Measurements from ENCODE around the gene MTHFD1L.
"Not testable (repeated sequence)": the region's sequence is repeated elsewhere in the genome, so short reads cannot be mapped to it uniquely, and the experiment has no call there.

Gene MTHFD1L

GRCh38 chr6:151018911-151019782 lies 153.6 kb downstream of the MTHFD1L start:
- DNase-seq, result no peak

- no peak for DNase-seq
Measured at GRCh38 chr6:151021896-151022295, 156.4 kb downstream of the MTHFD1L start.

DNA sequence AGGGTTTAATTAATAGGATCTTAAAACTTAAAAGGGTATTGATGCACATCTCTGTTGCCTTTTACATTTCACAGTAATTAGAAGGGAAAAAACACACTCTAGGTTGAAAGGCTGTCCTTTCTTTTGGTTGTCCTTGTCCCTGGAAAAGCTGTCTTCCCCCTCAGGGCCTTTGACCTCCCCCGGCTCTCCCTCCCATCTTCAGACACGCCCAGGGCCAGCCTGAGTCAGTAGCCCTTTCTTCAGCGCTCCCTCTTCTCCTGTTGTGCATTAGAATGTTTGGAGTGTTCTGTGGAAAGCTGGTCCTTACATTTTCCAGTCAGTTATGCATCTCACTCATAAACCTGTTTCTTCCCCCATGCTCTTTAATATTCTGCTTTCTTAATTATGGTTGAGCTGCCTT lies 157.0 kb downstream of the MTHFD1L start:
- no peak for DNase-seq

GRCh38 chr6:151023342-151023741 lies 157.8 kb downstream of the MTHFD1L start:
- no peak for DNase-seq

DNA sequence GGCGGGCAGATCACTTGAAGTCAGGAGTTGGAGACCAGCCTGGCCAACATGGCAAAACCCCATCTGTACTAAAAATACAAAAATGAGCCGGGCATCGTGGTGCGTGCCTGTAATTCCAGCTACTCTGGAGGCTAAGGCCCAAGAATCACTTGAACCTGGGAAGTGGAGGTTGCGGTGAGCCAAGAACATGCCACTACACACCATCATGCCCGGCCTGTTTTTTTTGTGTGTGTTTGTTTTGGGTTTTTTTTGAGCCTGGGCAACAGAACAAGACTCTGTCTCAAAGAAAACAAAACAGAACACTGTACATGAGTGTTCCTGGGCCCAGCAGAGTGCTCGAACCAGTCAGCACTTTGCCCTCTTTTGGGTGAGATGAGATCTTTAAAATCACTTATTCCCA lies 159.1 kb downstream of the MTHFD1L start:
- no peak for DNase-seq

DNA sequence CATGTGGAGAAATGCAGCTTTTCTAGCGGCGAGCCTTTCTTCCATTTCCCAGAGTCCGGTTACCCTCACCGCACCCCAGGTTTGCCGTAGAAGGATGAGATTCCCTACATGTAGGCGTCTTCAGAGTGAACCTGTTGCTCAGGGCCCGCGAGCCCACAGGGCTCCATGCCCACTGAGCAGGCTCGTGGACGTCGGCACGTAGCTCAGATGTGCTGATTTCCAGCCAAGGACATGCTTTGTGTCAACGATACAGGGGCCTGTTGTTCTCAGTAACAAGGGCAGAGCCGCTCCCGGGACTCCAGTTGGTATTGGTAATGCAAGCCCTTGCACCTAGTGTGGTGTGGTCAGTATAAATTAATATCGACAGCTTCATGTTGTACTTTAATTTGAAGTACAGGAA lies 159.6 kb downstream of the MTHFD1L start:
- no peak for DNase-seq

GRCh38 chr6:151026041-151026663 lies 160.7 kb downstream of the MTHFD1L start:
- DNase-seq, result no peak

GRCh38 chr6:151027295-151027747 lies 161.8 kb downstream of the MTHFD1L start:
- no peak for DNase-seq

GRCh38 chr6:151027936-151028838 lies 162.7 kb downstream of the MTHFD1L start:
- no peak for DNase-seq

DNA sequence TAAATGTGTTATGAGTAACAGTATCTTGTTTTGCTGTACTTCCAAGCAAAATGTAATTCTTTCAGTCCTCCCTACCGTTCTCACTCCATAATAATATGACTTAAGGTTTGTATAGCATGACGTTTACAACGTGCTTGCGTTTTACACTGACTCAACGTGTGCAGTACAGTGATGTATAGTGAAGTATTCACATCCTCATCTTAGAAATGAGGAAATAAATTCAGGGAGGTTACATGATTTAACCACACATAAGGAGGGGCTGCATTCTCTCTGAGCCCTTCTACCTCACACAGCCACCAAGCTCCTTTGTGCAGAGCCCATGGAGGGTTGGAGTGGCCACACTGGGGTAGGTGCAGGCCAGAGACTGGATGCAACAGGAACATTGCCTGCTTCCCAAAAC lies 164.5 kb downstream of the MTHFD1L start:
- no peak for DNase-seq

DNA sequence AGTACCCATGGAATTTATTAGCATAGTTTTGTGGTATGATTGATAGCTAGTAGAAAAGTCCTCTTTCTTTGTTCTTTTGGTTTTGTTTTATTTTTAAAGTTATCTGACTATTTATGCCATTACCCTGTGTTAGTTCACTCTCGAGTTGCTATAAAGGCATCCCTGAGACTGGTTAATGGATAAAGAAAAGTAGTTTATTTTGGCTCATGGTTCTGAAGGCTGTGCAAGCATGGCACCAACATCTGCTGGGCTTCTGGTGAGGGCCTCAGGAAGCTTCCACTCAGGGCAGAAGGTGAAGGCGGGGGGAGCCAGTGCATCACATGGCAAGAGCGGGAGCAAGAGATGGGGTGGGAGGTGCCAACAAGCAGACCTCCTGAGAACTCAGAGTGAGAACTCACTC lies 166.5 kb downstream of the MTHFD1L start:
- DNase-seq, result no peak

- no peak for DNase-seq
Measured at GRCh38 chr6:151034825-151035781, 169.6 kb downstream of the MTHFD1L start.

- not testable (repeated sequence) for DNase-seq
Measured at GRCh38 chr6:151036211-151036721, 170.8 kb downstream of the MTHFD1L start.

GRCh38 chr6:151036869-151037680 lies 171.6 kb downstream of the MTHFD1L start:
- DNase-seq, result no peak

- no peak for DNase-seq
Measured at GRCh38 chr6:151038616-151039015, 173.1 kb downstream of the MTHFD1L start.

GRCh38 chr6:151040888-151041521 lies 175.5 kb downstream of the MTHFD1L start:
- not testable (repeated sequence) for DNase-seq

DNA sequence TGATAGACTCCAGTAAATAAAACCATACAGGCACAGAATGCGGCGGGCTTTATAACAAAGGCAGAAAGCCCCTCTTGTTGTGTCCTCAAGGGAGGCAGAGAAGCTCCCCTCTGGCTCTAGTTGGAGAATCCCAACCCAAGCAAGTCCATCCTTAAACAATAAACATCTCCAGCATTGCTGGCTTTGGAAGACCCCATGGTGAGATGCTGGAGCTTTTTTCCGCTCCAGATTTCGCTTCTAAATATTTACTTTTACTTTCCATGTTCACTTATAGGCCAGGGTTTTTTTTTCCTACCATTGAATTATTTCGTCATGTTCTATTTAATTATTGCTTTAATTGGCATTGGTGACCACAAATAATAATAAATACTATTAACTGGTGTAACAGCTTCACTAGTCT lies 176.2 kb downstream of the MTHFD1L start:
- DNase-seq, result no peak

DNA sequence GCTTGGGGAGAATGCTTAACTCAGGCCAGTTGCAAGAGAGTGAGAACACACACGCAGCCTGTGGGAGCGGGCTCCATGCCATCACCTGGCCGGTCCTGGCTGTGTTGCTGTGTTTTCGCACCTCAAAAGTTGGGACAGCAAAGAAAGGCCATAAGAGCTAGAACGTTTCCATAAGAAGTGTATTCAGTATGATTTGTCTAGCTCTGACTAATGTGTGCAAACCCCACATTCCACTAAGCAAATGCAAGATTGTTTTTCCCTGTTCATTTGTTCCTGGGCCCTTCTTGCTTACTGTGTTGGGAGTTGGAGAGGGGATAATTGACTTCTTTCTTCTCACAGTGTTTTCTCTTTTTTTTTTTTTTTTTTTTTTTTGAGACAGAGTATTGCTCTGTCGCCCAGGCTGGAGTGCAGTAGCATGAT lies 177.4 kb downstream of the MTHFD1L start:
- DNase-seq, result not testable (repeated sequence)

GRCh38 chr6:151043944-151044343 lies 178.4 kb downstream of the MTHFD1L start:
- DNase-seq, result no peak

All from NCI-H524 treated with DMSO at 0.1 percent for 48 hours (cell line).